Fibroblast of skin of right biceps (primary cell): ENCODE data around the gene PIF1.
A peak's percentile ranks its signal among the peaks of the same experiment; 100 is the strongest.

Experiments
- DNase-seq: peaks from one replicate; pipeline ENCODE4 v3.0.0-alpha.2; 2013

PIF1 gene, protein sequence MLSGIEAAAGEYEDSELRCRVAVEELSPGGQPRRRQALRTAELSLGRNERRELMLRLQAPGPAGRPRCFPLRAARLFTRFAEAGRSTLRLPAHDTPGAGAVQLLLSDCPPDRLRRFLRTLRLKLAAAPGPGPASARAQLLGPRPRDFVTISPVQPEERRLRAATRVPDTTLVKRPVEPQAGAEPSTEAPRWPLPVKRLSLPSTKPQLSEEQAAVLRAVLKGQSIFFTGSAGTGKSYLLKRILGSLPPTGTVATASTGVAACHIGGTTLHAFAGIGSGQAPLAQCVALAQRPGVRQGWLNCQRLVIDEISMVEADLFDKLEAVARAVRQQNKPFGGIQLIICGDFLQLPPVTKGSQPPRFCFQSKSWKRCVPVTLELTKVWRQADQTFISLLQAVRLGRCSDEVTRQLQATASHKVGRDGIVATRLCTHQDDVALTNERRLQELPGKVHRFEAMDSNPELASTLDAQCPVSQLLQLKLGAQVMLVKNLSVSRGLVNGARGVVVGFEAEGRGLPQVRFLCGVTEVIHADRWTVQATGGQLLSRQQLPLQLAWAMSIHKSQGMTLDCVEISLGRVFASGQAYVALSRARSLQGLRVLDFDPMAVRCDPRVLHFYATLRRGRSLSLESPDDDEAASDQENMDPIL

GRCh38 chr15:64825431-64826294, at the start of gene PIF1:
PIF1 (minus strand) TSS chr15:64825647; CDS start chr15:64824335, 1,312 bp downstream.
- DNase-seq, result peak; percentile 99

DNA sequence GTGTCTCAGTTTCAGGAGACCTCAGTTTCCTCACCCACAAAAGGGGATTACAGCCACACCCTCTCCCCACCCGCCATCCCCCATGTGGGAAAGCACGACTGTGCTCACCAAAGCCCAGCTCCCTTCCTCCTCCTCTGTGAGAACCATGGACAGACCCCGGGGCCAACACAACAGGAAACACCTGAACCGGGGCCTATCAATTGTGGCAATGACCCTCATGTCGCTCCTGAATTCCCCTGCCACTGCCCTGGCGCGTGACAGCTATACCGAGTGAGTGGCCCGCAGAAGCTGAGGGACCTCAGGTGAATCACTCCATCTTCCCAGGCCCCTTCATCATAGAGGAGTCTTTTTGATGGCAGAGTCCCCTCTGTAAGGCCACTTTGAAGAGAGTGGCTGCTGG, 44.9 kb upstream of the PIF1 start:
- DNase-seq, result no peak

- no peak for DNase-seq
Observed at GRCh38 chr15:64869501-64869900, 44.1 kb upstream of the PIF1 start.

DNA sequence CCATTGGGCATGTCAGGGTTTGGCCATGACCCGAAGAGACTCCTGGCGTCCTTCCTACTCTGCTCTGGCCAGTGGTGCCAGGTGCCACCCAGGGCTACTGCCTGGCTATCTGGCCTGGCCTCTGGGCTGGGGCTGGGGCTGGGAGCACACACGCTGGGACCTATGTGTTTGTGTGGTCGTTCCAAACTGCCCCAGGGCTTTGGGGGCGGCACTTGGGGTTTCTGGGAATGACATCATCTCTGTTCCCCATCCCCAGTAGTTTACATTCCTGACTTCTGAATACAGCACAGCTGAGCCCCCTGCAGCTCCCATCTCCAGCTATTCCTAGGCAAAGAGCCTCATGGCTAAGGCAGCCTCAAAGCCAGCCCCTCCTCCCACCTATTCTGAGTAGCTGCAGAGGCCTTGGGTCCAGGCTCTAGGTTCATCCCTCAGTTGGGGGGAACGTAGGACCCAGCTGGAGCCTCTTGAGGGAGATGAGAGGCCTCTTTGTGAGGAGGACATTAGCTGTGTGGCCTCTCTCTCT, 40.6 kb upstream of the PIF1 start:
- DNase-seq, result peak; percentile 92

DNA sequence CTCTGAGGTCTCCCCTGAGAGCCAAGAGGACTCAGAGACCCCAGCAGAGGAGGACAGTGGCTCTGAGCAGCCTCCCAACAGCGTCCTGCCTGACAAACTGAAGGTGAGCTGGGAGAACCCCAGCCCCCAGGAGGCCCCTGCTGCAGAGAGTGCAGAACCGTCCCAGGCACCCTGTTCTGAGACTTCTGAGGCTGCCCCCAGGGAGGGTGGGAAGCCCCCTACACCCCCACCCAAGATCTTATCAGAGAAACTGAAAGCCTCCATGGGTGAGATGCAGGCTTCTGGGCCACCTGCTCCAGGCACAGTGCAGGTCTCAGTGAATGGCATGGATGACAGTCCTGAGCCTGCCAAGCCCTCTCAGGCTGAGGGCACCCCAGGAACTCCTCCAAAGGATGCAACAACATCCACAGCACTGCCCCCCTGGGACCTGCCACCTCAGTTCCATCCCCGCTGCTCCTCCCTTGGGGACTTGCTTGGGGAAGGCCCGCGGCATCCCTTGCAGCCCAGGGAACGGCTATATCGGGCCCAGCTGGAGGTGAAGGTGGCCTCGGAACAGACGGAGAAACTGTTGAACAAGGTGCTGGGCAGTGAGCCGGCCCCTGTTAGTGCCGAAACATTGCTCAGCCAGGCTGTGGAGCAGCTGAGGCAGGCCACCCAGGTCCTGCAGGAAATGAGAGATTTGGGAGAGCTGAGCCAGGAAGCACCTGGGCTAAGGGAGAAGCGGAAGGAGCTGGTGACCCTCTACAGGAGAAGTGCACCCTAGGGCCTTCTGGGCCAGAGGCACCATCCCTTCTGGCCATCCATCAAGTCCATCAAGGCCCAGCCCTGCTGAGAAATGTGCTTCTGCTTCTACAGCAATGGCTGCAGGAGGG, 39.9 kb upstream of the PIF1 start:
- DNase-seq, result no peak

- DNase-seq, result no peak
Observed at GRCh38 chr15:64864068-64864467, 38.6 kb upstream of the PIF1 start.

DNA sequence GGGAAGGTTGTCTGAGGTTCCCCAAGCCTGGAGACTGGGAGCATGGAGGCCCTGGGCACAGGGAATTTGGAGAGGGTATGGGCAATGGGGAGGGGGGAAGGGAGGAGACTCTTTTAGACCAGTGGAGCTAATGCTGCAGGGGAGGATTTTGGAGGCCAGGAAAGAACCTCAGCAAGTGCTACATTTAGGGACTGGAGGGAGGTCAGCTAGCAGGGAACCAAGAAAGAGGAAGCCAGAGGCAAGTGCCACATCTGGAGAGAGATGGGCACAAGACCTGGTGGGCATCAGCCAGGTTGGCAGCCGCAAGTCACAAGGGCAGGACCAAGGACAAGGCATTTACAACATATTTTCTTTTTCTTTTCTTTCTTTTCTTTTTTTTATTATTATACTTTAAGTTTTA, 37.0 kb upstream of the PIF1 start:
- DNase-seq, result no peak

- DNase-seq, result no peak
Observed at GRCh38 chr15:64861960-64862359, 36.5 kb upstream of the PIF1 start.

- no peak for DNase-seq
Observed at GRCh38 chr15:64861331-64861730, 35.9 kb upstream of the PIF1 start.

- DNase-seq, result no peak
Observed at GRCh38 chr15:64859226-64859625, 33.8 kb upstream of the PIF1 start.

GRCh38 chr15:64858021-64858575, 32.7 kb upstream of the PIF1 start:
- DNase-seq, result no peak

DNA sequence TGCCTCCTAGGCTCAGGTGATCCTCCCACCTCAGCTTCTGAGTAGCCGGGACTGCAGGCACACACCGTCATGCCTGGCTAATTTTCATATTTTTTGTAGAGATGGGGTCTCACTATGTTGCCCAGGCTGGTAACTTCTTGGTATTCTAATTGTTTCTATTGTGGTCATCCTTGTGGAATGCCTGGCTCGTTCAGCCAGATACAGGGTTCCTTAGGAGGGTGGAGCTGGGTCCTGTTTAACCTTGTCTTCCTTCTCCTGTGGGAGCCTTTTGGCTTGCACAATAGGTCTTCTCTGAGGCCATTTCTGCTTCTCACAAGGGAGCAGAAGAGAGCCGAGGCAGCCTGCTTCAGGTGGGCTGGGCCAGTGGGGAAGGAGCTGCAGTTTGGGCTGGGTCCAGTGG, 32.0 kb upstream of the PIF1 start:
- DNase-seq, result peak; percentile 51

- no peak for DNase-seq
Observed at GRCh38 chr15:64856429-64857145, 31.1 kb upstream of the PIF1 start.

DNA sequence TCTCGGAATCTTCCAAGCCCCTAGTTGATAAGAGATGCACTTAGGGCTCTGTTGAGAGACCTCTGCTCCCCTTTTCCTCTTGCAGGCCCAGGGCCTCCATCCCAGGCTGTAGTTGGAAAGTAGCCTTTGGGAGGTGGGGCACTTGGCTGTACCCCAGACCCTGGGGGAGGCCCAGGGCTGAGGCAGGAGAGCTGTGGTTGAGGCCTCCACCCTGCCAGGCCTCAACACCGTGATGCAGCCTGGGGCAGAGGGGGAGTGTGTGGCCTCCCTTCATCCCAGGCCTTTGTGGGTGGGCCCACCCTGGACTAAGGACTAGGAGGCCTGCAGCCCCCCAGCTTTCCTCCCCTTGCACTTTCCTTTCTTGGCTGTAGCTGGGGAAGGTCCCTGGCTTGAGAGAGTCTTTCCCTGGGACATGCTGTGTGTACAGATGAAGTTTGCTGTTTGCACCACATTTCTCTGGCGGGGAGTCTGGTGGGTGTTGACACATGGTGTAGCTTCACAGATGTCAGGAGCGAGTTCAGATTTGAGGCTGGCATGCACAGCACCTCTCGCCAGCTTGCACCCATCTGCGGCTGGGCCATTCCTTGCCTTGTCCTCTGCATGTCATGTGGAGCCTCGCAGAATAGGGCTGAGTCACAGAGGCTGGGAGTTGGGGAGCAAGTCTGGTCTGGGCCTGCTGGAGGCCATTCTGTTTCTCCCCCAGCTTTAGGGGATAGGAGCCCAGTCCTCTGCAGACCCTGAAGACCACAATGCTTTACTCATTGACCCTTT, 29.9 kb upstream of the PIF1 start:
- no peak for DNase-seq

DNA sequence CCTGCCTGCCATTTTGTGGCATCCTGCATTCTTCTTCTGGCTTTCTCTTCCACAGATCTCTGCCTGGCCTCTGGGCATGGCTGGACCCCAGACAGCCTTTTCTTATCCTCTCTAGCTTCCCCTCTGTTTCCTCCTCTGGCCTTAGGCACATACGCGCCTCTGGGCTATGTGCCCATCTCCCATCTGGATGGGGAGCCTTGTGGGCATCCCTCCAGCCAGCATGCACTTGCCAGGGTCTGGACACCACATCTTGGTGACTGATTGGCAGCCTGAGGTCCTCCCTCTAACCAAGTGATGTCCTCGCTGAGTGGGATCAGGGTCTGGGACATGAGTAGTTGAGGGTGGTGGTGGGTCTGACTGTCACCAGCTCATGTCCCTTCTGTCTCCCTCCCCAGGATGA, 29.1 kb upstream of the PIF1 start:
- DNase-seq, result no peak

GRCh38 chr15:64854041-64854440, 28.6 kb upstream of the PIF1 start:
- no peak for DNase-seq

DNA sequence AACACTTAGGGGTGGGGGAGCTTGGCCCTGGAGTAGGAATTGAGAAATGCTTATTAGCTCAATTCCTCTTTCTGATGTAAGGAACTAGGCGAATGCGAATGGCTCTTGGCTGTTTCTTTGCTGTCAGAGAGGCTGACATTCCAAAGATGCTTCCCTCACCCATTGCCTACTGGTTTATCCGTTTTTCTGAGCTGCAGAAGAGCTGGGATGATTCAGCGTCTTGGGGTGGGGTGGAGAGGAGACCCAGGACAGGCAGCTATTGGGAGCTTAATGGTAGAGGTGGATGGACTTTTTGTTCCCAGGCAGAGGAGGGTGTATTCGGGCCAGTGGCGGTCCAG, 26.0 kb upstream of the PIF1 start:
- peak; percentile 91 for DNase-seq

DNA sequence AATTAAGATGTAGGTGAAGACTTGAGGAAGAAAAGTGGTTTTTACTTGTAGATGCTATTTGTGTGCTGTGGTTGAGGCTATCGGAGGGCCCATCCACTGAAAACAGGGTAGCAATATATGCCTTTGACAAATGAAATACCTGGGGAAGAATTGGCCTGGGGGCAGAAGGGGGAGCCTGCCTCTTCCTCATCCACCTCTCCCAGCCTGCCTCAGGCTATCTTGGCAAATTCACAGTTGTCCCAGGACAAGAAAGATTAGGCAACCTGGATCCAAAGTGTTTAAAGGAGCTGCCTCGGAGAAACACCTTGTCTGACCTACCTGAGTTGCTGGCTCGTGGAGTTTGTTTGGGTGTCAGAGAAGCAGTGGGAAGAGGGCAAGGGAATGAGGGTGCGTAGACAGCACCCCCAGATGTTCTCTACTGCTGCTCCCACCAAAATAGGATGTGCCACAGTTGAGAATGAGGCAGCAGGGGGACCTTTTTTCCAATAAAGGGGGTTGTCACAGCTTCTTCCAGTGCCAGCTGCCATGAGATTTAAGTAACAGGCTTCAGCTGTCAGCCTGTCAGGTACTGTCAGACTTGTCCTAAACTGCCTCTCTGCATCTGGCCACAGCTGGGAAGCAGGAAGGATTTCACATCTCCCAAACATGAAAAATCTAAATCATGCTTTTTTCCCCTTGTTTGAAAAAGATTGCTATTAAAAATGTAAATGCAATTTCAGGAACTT, 25.5 kb upstream of the PIF1 start:
- no peak for DNase-seq

DNA sequence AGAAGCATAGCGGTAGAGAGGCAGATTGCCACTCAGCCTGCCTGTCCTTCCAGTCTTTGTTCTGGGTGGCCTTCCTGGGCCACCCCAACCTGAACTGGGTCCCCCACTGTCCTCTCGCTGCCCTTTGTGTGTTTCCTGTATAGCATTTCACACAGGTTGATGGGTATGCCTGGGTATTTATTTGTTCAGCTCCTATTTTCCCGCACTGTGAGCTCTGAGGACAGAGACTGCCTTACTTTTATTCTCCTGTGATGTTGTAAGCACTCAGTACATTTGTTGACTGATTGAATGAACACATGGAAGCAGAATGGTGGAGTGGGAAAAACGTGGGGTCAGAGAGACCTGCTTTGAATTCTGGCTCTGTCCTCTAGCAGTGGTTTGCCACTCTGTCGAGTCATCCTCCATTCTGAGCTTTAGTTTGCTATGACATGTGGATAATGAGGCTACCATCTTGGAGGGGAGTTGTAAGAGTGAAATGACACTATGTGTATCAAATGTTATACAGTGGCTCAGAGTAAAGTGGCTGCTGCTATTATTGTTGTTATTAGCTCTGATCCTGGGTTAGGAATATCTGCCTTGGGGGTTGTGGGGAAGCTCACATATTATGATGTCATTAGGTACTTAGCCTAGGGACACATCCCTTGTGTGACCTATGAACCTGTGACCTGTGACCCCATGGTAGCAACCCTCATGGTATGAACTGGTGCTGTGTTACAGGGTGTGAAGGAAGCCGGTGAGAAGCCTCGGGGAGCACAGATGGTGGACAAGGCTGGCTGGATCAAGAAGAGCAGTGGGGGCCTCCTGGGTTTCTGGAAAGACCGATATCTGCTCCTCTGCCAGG, 22.6 kb upstream of the PIF1 start:
- DNase-seq, result no peak
